ENCODE results near the gene GPD1L. TPM values are rescaled to one million over a fixed set of nuclear protein-coding genes. Genes with fewer than 3 reads are reported as not detected.

GPD1L gene
- total and polyA plus RNA-seq, 2 of the 4 experiments (the other 2 are of a cell fraction): 3.9 to 7.9 TPM

- TF ChIP-seq RCOR1 (IDR thresholded peaks at IDR 0.05; ENCODE audit: insufficient replicate concordance, low read length) (no peak), RFX5 (IDR thresholded peaks at IDR 0.05; ENCODE audit: low read depth, low read length) (no peak), CEBPB (IDR thresholded peaks at IDR 0.05; ENCODE audit: low read depth, low read length) (no peak), CHD1 (IDR thresholded peaks at IDR 0.05; ENCODE audit: low read depth, low read length) (no peak), SMC3 (IDR thresholded peaks at IDR 0.05; ENCODE audit: low read depth, low read length) (no peak), MAZ (IDR thresholded peaks at IDR 0.05; ENCODE audit: borderline replicate concordance, low read depth, low read length) (no peak), RAD21 (IDR thresholded peaks at IDR 0.05; ENCODE audit: low read length) (no peak), POLR2A (IDR thresholded peaks at IDR 0.05; ENCODE audit: low read depth, low read length) (no peak), MXI1 (IDR thresholded peaks at IDR 0.05; ENCODE audit: borderline replicate concordance, low read depth, low read length) (no peak), MAFK (IDR thresholded peaks at IDR 0.05; ENCODE audit: low read depth, low read length) (no peak), ELK1 (IDR thresholded peaks at IDR 0.05; ENCODE audit: borderline replicate concordance, low read depth, low read length) (no peak), CTCF (conservative IDR thresholded peaks at IDR 0.05; ENCODE audit: low read depth, low read length) (no peak), FOS (IDR thresholded peaks at IDR 0.05; ENCODE audit: low read depth, low read length) (no peak)
- TF ChIP-seq, protein P1, sequence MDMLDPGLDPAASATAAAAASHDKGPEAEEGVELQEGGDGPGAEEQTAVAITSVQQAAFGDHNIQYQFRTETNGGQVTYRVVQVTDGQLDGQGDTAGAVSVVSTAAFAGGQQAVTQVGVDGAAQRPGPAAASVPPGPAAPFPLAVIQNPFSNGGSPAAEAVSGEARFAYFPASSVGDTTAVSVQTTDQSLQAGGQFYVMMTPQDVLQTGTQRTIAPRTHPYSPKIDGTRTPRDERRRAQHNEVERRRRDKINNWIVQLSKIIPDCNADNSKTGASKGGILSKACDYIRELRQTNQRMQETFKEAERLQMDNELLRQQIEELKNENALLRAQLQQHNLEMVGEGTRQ (IDR thresholded peaks at IDR 0.05; ENCODE audit: low read depth, low read length): no peak
- no peak overlapping the region for H2AK5ac ChIP-seq (ENCODE audit: low read depth, low read length)
- no peaks in the 10 kb centered on the region for H3K79me1 ChIP-seq (ENCODE audit: low read depth in 1 of 2, low read length in 2 of 2)
- no peak overlapping the region for H2AK9ac ChIP-seq (replicated peaks; ENCODE audit: low read depth, low read length, poor library complexity)
- H3K9me1 ChIP-seq (ENCODE audit: insufficient read depth, low read length): no peaks in the 10 kb centered on the region
- POLR2A ChIA-PET (ENCODE audit: unreplicated experiment): no interaction called here
- H3K36me3 ChIP-seq (ENCODE audit: control insufficient read depth, insufficient read depth, low read length): no peaks in the 10 kb centered on the region
- no peak overlapping the region for H3K18ac ChIP-seq (ENCODE audit: low read depth, low read length)
- H3K9ac ChIP-seq (ENCODE audit: low read depth, low read length): no peak overlapping the region
- H2AFZ ChIP-seq (replicated peaks; ENCODE audit: low read length, poor library complexity): no peak overlapping the region
- no peaks in the 10 kb centered on the region for H3K27me3 ChIP-seq (ENCODE audit: control insufficient read depth, insufficient read depth, low read length)
- no CpG with 5 or more reads among the region's 3 CpGs for WGBS, 2 experiments (ENCODE audit: extremely low coverage in 2 of 2, insufficient read length in 1 of 2)
- H2BK20ac ChIP-seq (ENCODE audit: low read depth, low read length): no peak overlapping the region
- H2BK15ac ChIP-seq (ENCODE audit: low read depth, low read length): no peak overlapping the region
- CTCF ChIA-PET: interaction anchor here (0.9 to 1.8 kb wide), 4 partner anchors 10 to 136 kb away, joined by 3 to 6 read pairs (median 4); no protein-coding TSS in a partner anchor
- in situ Hi-C loops (cut with MboI; ENCODE audit: low sequenced_read_pairs): no loop called here
- H3K27ac ChIP-seq (ENCODE audit: insufficient read depth, low read length): no peak overlapping the region
- no peak overlapping the region for H4K91ac ChIP-seq (ENCODE audit: insufficient read depth, low read depth, low read length)
- dilution Hi-C loops (cut with HindIII; ENCODE audit: low sequenced_read_pairs, unreplicated experiment): no loop called here
- H3K14ac ChIP-seq (replicated peaks; ENCODE audit: low read depth, low read length): no peak overlapping the region
- ATAC-seq (ENCODE audit: low read depth): peak; percentile 68
- H3K56ac ChIP-seq (ENCODE audit: extremely low read depth, insufficient read depth, low read length): no peak overlapping the region
- H3K4ac ChIP-seq (ENCODE audit: low read depth, low read length): no peak overlapping the region
- H3K23ac ChIP-seq (ENCODE audit: low read depth, low read length): no peak overlapping the region
- no peaks in the 10 kb centered on the region for H3K9me3 ChIP-seq (ENCODE audit: control insufficient read depth, insufficient read depth, low read length)
- no peak overlapping the region for H4K8ac ChIP-seq (ENCODE audit: low read depth in 2 of 2, low read length in 2 of 2)
- intact Hi-C loops (cut with micrococcal nuclease): no loop called here
- H4K5ac ChIP-seq (ENCODE audit: low read depth, low read length): no peak overlapping the region
- no peak overlapping the region for H3K4me2 ChIP-seq (ENCODE audit: low read depth, low read length)
- H3K4me3 ChIP-seq (ENCODE audit: insufficient read depth, low read depth, low read length): no peak overlapping the region
- no peaks in the 10 kb centered on the region for H4K20me1 ChIP-seq (ENCODE audit: insufficient read depth, low read length)
- H2BK120ac ChIP-seq (ENCODE audit: low read depth, low read length): no peak overlapping the region
- H3K4me1 ChIP-seq (ENCODE audit: control insufficient read depth, insufficient read depth, low read length): no peaks in the 10 kb centered on the region
- no peak for DNase-seq
- no TSS peak for BruUV-seq (replicated peaks)
- H2BK5ac ChIP-seq (ENCODE audit: low read depth, low read length, poor library complexity, severe bottlenecking): no peak overlapping the region
Observed at GRCh38 chr3:32154205-32154579, 47.8 kb downstream of the GPD1L start.
